IMR-90 (cell line): Measurements from ENCODE around the gene PTH1R.

Source experiments
- MXI1 ChIP-seq: IDR thresholded peaks from 2 replicates; pipeline ENCODE4 v1.6.1; 2012; ENCODE audit warnings: low read depth, mild to moderate bottlenecking, low read length, moderate library complexity, borderline replicate concordance
- POLR2A ChIP-seq: IDR thresholded peaks from 2 replicates; pipeline ENCODE4 v1.6.1; 2012; ENCODE audit warnings: mild to moderate bottlenecking, low read depth, low read length
- RFX5 ChIP-seq: IDR thresholded peaks from 2 replicates; pipeline ENCODE4 v1.8.0; 2012; ENCODE audit warnings: low read depth, mild to moderate bottlenecking, low read length, moderate library complexity

- no peak for TF ChIP-seq POLR2A
- no peak for TF ChIP-seq MXI1
- TF ChIP-seq RFX5: no peak
Measured at GRCh38 chr3:46840491-46840890, 37.0 kb upstream of the PTH1R start.
